ENCODE measurements around the gene SPG7. TPM values are rescaled to one million over a fixed set of nuclear protein-coding genes. Genes with fewer than 3 reads are reported as not detected.
A peak's percentile ranks its signal among the peaks of the same experiment; 100 is the strongest.

The SPG7 gene
- total and polyA plus RNA-seq, 9 of the 15 experiments (the other 6 are each of a cell fraction or from before 2014, with no cell fraction given), result 5.8 to 89.1 (median 49.4) TPM

DNA sequence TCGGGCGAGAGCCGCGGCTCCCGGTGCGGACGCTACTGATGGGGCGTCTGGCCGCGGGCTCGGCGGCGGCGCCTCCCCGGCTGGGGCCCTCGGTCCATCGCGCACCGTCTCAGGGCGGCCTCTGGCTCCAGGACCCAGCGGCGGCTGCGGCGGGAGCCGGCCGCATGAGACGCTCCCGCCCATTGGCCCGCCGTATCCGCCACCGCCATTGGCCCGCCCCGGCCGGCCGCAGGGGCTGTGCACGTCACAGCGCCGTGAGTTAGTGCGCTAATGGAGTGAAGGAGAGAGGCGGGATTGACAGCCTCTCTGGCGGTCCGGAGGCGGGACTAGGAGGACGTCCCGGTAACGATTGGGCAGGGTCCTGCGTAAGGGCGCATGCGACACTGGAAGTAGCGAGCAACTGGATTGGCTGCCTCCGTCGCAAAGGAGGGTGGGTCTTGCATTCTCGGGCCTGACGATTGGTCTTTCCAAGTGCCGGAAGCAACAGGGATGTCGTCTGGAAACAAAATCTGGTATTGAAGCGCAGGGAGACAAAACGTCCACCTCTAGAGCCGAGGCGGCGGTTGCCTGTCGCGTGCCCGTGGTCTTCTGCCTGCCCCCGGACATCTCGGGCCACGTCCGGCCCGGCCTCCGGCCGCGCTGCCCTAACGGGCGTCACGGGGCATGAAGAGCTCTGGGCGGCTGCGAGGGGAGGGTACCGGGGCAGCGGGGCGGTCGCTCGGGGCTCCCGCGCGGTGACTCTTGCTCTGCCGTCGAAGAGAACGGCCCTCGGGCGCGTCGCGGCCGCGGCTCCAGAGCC is 17.6 kb upstream of the SPG7 start, which contains the start of gene ANKRD11 (continued):
- TF ChIP-seq, protein P1, sequence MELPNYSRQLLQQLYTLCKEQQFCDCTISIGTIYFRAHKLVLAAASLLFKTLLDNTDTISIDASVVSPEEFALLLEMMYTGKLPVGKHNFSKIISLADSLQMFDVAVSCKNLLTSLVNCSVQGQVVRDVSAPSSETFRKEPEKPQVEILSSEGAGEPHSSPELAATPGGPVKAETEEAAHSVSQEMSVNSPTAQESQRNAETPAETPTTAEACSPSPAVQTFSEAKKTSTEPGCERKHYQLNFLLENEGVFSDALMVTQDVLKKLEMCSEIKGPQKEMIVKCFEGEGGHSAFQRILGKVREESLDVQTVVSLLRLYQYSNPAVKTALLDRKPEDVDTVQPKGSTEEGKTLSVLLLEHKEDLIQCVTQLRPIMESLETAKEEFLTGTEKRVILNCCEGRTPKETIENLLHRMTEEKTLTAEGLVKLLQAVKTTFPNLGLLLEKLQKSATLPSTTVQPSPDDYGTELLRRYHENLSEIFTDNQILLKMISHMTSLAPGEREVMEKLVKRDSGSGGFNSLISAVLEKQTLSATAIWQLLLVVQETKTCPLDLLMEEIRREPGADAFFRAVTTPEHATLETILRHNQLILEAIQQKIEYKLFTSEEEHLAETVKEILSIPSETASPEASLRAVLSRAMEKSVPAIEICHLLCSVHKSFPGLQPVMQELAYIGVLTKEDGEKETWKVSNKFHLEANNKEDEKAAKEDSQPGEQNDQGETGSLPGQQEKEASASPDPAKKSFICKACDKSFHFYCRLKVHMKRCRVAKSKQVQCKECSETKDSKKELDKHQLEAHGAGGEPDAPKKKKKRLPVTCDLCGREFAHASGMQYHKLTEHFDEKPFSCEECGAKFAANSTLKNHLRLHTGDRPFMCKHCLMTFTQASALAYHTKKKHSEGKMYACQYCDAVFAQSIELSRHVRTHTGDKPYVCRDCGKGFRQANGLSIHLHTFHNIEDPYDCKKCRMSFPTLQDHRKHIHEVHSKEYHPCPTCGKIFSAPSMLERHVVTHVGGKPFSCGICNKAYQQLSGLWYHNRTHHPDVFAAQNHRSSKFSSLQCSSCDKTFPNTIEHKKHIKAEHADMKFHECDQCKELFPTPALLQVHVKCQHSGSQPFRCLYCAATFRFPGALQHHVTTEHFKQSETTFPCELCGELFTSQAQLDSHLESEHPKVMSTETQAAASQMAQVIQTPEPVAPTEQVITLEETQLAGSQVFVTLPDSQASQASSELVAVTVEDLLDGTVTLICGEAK (IDR thresholded peaks at IDR 0.05), result peak; percentile 52; the same call in 1 of the 2 replicates
- TF ChIP-seq, protein P1 (CRISPR knock-in tag; IDR thresholded peaks at IDR 0.05), result no peak
- 0 out of 2 replicates have a peak, but pooled peaks have one; percentile 22 for TF ChIP-seq JUN (IDR thresholded peaks at IDR 0.05; ENCODE audit: borderline replicate concordance, low read depth, low read length)
- TF ChIP-seq JUN (CRISPR knock-in tag; IDR thresholded peaks at IDR 0.05; ENCODE audit: borderline replicate concordance), result no peak
- TF ChIP-seq EZH2 (IDR thresholded peaks at IDR 0.05; ENCODE audit: borderline replicate concordance, low read depth, low read length), result no peak
- TF ChIP-seq ZFX (CRISPR knock-in tag; IDR thresholded peaks at IDR 0.05), result peak; percentile 69
- TF ChIP-seq XRCC5 (IDR thresholded peaks at IDR 0.05; ENCODE audit: low read depth, low read length), result no peak
- TF ChIP-seq GTF2E2 (tag; IDR thresholded peaks at IDR 0.05), result no peak
- no peak for TF ChIP-seq XRCC3 (IDR thresholded peaks at IDR 0.05)
- TF ChIP-seq, protein P2, sequence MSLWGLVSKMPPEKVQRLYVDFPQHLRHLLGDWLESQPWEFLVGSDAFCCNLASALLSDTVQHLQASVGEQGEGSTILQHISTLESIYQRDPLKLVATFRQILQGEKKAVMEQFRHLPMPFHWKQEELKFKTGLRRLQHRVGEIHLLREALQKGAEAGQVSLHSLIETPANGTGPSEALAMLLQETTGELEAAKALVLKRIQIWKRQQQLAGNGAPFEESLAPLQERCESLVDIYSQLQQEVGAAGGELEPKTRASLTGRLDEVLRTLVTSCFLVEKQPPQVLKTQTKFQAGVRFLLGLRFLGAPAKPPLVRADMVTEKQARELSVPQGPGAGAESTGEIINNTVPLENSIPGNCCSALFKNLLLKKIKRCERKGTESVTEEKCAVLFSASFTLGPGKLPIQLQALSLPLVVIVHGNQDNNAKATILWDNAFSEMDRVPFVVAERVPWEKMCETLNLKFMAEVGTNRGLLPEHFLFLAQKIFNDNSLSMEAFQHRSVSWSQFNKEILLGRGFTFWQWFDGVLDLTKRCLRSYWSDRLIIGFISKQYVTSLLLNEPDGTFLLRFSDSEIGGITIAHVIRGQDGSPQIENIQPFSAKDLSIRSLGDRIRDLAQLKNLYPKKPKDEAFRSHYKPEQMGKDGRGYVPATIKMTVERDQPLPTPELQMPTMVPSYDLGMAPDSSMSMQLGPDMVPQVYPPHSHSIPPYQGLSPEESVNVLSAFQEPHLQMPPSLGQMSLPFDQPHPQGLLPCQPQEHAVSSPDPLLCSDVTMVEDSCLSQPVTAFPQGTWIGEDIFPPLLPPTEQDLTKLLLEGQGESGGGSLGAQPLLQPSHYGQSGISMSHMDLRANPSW (CRISPR knock-in tag; IDR thresholded peaks at IDR 0.05), result no peak
- TF ChIP-seq ZC3H11A (IDR thresholded peaks at IDR 0.05; ENCODE audit: low read depth, low read length), result no peak
- TF ChIP-seq LCOR (CRISPR knock-in tag; IDR thresholded peaks at IDR 0.05), result no peak
- TF ChIP-seq, protein P3, sequence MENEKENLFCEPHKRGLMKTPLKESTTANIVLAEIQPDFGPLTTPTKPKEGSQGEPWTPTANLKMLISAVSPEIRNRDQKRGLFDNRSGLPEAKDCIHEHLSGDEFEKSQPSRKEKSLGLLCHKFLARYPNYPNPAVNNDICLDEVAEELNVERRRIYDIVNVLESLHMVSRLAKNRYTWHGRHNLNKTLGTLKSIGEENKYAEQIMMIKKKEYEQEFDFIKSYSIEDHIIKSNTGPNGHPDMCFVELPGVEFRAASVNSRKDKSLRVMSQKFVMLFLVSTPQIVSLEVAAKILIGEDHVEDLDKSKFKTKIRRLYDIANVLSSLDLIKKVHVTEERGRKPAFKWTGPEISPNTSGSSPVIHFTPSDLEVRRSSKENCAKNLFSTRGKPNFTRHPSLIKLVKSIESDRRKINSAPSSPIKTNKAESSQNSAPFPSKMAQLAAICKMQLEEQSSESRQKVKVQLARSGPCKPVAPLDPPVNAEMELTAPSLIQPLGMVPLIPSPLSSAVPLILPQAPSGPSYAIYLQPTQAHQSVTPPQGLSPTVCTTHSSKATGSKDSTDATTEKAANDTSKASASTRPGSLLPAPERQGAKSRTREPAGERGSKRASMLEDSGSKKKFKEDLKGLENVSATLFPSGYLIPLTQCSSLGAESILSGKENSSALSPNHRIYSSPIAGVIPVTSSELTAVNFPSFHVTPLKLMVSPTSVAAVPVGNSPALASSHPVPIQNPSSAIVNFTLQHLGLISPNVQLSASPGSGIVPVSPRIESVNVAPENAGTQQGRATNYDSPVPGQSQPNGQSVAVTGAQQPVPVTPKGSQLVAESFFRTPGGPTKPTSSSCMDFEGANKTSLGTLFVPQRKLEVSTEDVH (IDR thresholded peaks at IDR 0.05; ENCODE audit: low read depth, partially characterized antibody), result peak; percentile 83
